PFSK-1 (cell line): Measurements from ENCODE around the gene SIL1.

ENCODE experiments used
- FOXP2 ChIP-seq: optimal IDR thresholded peaks from 2 replicates; pipeline ENCODE3; 2011; ENCODE audit warnings: borderline replicate concordance, control low read depth, inconsistent platforms; ENCODE audit not compliant: insufficient read depth; ENCODE audit errors: extremely low read length, extremely low read depth
- POLR2AphosphoS5 ChIP-seq: IDR thresholded peaks from 2 replicates; pipeline ENCODE4 v1.6.1; 2012; ENCODE audit warnings: low read depth, mild to moderate bottlenecking, control low read depth, low read length, moderate library complexity
- REST ChIP-seq, 2 experiments: IDR thresholded peaks; 2 replicates each; pipeline versions ENCODE4 v1.6.1 to v1.8.0; 2011 to 2012; ENCODE audit warnings: low read depth in 2 of 2, low read length in 2 of 2, control low read depth in 1 of 2, inconsistent platforms in 1 of 2, mild to moderate bottlenecking in 1 of 2, moderate library complexity in 1 of 2; ENCODE audit not compliant: insufficient read depth in 1 of 2
- SIN3A ChIP-seq: IDR thresholded peaks from 2 replicates; pipeline ENCODE4 v1.6.1; 2012; ENCODE audit warnings: mild to moderate bottlenecking, low read length, moderate library complexity, borderline replicate concordance; ENCODE audit not compliant: insufficient read depth
- TAF1 ChIP-seq: IDR thresholded peaks from 2 replicates; pipeline ENCODE4 v1.6.1; 2012; ENCODE audit warnings: low read length, control low read depth, borderline replicate concordance; ENCODE audit not compliant: insufficient read depth

SIL1 gene

GRCh38 chr5:138913773-138914172, 284.4 kb downstream of the SIL1 start:
- TF ChIP-seq SIN3A (no peak), FOXP2 (no peak)

GRCh38 chr5:138912093-138912492, 286.1 kb downstream of the SIL1 start:
- TF ChIP-seq TAF1 (no peak), SIN3A (no peak), REST (IDR thresholded peaks at IDR 0.05; ENCODE audit: insufficient read depth in 1 of 2, low read depth in 2 of 2, low read length in 2 of 2) (no peak), FOXP2 (no peak), POLR2AphosphoS5 (no peak)

GRCh38 chr5:138911441-138911840, 286.7 kb downstream of the SIL1 start:
- TF ChIP-seq FOXP2 = no peak
- no peak for TF ChIP-seq SIN3A
- TF ChIP-seq REST (IDR thresholded peaks at IDR 0.05; ENCODE audit: insufficient read depth in 1 of 2, low read depth in 2 of 2, low read length in 2 of 2) = no peak
- no peak for TF ChIP-seq TAF1
- TF ChIP-seq POLR2AphosphoS5 = no peak

- TF ChIP-seq REST (IDR thresholded peaks at IDR 0.05; ENCODE audit: insufficient read depth in 1 of 2, low read depth in 2 of 2, low read length in 2 of 2) (no peak), TAF1 (no peak), SIN3A (no peak), POLR2AphosphoS5 (no peak), FOXP2 (no peak)
Measured at GRCh38 chr5:138910546-138911185, 287.5 kb downstream of the SIL1 start.

GRCh38 chr5:138909734-138910133, 288.4 kb downstream of the SIL1 start:
- no peak for TF ChIP-seq TAF1
- TF ChIP-seq FOXP2 = no peak
- TF ChIP-seq POLR2AphosphoS5 = no peak
- no peak for TF ChIP-seq SIN3A
- no peak for TF ChIP-seq REST (IDR thresholded peaks at IDR 0.05; ENCODE audit: insufficient read depth in 1 of 2, low read depth in 2 of 2, low read length in 2 of 2)
